Muscle of leg (tissue), 11 donors: Measurements from ENCODE around the gene SORBS1. TPM values are rescaled to one million over a fixed set of nuclear protein-coding genes. Genes with fewer than 3 reads are reported as not detected.
"Not testable (repeated sequence)": the region's sequence is repeated elsewhere in the genome, so short reads cannot be mapped to it uniquely, and the experiment has no call there.

Experiments used
- DNase-seq: peaks from one replicate; pipeline ENCODE4 v3.0.0; 2013
- H3K27ac ChIP-seq: one replicate; pipeline ENCODE4 v1.5.1; 2013; ENCODE audit warnings: mild to moderate bottlenecking, low read length, control low read depth
- H3K27me3 ChIP-seq: one replicate; pipeline ENCODE4 v1.6.1; 2013; ENCODE audit warnings: low read length; ENCODE audit not compliant: control insufficient read depth, insufficient read depth
- H3K36me3 ChIP-seq: one replicate; pipeline ENCODE4 v1.6.1; 2013; ENCODE audit warnings: low read length; ENCODE audit not compliant: control insufficient read depth, insufficient read depth
- H3K4me1 ChIP-seq: one replicate; pipeline ENCODE4 v1.6.1; 2013; ENCODE audit warnings: low read length; ENCODE audit not compliant: control insufficient read depth, insufficient read depth
- H3K4me3 ChIP-seq: one replicate; pipeline ENCODE4 v1.5.1; 2013; ENCODE audit warnings: low read length, control low read depth
- H3K9me3 ChIP-seq: replicated peaks from 2 replicates; pipeline ENCODE4 v1.6.1; 2013; ENCODE audit warnings: low read depth, low read length; ENCODE audit not compliant: control insufficient read depth
- WGBS: methylation state at CpG from one replicate; pipeline ENCODE4 v1.1.5; 2013; ENCODE audit warnings: missing lambda C conversion rate; ENCODE audit not compliant: insufficient coverage; 5-methylcytosine and 5-hydroxymethylcytosine counted together
- polyA plus RNA-seq, 8 donors: library from polyadenylated mRNA; unstranded; fragments of 120-200 nt; gene quantifications; one replicate each; pipeline versions ENCODE4 v1.2.1 to v1.2.3, GENCODE V29; 2013; ENCODE audit warnings: inconsistent platforms in 1 of 8, low replicate concordance in 1 of 8; ENCODE audit not compliant: insufficient read length in 8 of 8, insufficient read depth in 1 of 8
- total RNA-seq: library from RNA; stranded (reverse); fragments of 120-200 nt; gene quantifications from one replicate; pipeline ENCODE4 v1.2.4, GENCODE V29; 2013

SORBS1 gene
- total and polyA plus RNA-seq, 9 donors = 50.4 to 104 (median 57.8) TPM

GRCh38 chr10:95356190-95356955 lies 204.8 kb downstream of the SORBS1 start:
- WGBS = 91% methylated on average over 19 of the region's 23 CpGs
- Histone ChIP-seq H3K4me3 (no peak overlapping the region), H3K36me3 (peaks cover 39% of the 10 kb centered on the region), H3K4me1 (no peaks in the 10 kb centered on the region), H3K9me3 (no peaks in the 10 kb centered on the region), H3K27me3 (no peaks in the 10 kb centered on the region), H3K27ac (no peak overlapping the region)
- DNase-seq = no peak

GRCh38 chr10:95355301-95355700 lies 205.9 kb downstream of the SORBS1 start:
- H3K36me3 ChIP-seq = peaks cover 42% of the 10 kb centered on the region
- no peaks in the 10 kb centered on the region for H3K4me1 ChIP-seq
- no peak overlapping the region for H3K27ac ChIP-seq
- no peak overlapping the region for H3K4me3 ChIP-seq
- no peaks in the 10 kb centered on the region for H3K27me3 ChIP-seq
- WGBS = 68% methylated on average over 6 of the region's 7 CpGs
- no peak for DNase-seq
- H3K9me3 ChIP-seq = no peaks in the 10 kb centered on the region

- no peak overlapping the region for H3K27ac ChIP-seq
- H3K4me3 ChIP-seq = no peak overlapping the region
- peaks cover 42% of the 10 kb centered on the region for H3K36me3 ChIP-seq
- H3K27me3 ChIP-seq = no peaks in the 10 kb centered on the region
- no peak for DNase-seq
- H3K9me3 ChIP-seq = no peaks in the 10 kb centered on the region
- no peaks in the 10 kb centered on the region for H3K4me1 ChIP-seq
Observed at GRCh38 chr10:95354110-95354509, 207.1 kb downstream of the SORBS1 start.

- Histone ChIP-seq H3K36me3 (peaks cover 46% of the 10 kb centered on the region), H3K4me1 (no peaks in the 10 kb centered on the region), H3K4me3 (no peak overlapping the region), H3K27me3 (no peaks in the 10 kb centered on the region), H3K27ac (no peak overlapping the region), H3K9me3 (no peaks in the 10 kb centered on the region)
- no peak for DNase-seq
Observed at GRCh38 chr10:95353123-95353522, 208.0 kb downstream of the SORBS1 start.

- Histone ChIP-seq H3K4me3 (no peak overlapping the region), H3K36me3 (peaks cover 46% of the 10 kb centered on the region), H3K27me3 (no peaks in the 10 kb centered on the region), H3K27ac (no peak overlapping the region), H3K9me3 (no peaks in the 10 kb centered on the region), H3K4me1 (no peaks in the 10 kb centered on the region)
- WGBS = 100% methylated on average over 1 of the region's 2 CpGs
- no peak for DNase-seq
Observed at GRCh38 chr10:95352684-95353083, 208.5 kb downstream of the SORBS1 start.

GRCh38 chr10:95350830-95351228 lies 210.3 kb downstream of the SORBS1 start:
- no peak overlapping the region for H3K27ac ChIP-seq
- no peaks in the 10 kb centered on the region for H3K27me3 ChIP-seq
- no peaks in the 10 kb centered on the region for H3K9me3 ChIP-seq
- 94% methylated on average over 2 of the region's 2 CpGs for WGBS
- H3K4me1 ChIP-seq = no peaks in the 10 kb centered on the region
- DNase-seq = no peak
- H3K4me3 ChIP-seq = no peak overlapping the region
- peaks cover 35% of the 10 kb centered on the region for H3K36me3 ChIP-seq

- Histone ChIP-seq H3K27ac (no peak overlapping the region), H3K36me3 (peaks cover 30% of the 10 kb centered on the region), H3K4me3 (no peak overlapping the region), H3K4me1 (no peaks in the 10 kb centered on the region), H3K9me3 (no peaks in the 10 kb centered on the region), H3K27me3 (no peaks in the 10 kb centered on the region)
- DNase-seq = peak; percentile 28
- WGBS = 65% methylated on average over 2 of the region's 6 CpGs
Observed at GRCh38 chr10:95350219-95350829, 210.8 kb downstream of the SORBS1 start.

GRCh38 chr10:95347402-95347766 lies 213.8 kb downstream of the SORBS1 start:
- H3K27me3 ChIP-seq, H3K27ac ChIP-seq, H3K4me1 ChIP-seq, DNase-seq, H3K9me3 ChIP-seq, H3K4me3 ChIP-seq: not testable (repeated sequence)
- 88% methylated on average over 7 of the region's 7 CpGs for WGBS
- peaks cover 15% of the 10 kb centered on the region for H3K36me3 ChIP-seq

- Histone ChIP-seq H3K4me3 (no peak overlapping the region), H3K4me1 (peaks cover 3% of the 10 kb centered on the region), H3K36me3 (peaks cover 12% of the 10 kb centered on the region), H3K9me3 (no peaks in the 10 kb centered on the region), H3K27me3 (no peaks in the 10 kb centered on the region), H3K27ac (no peak overlapping the region)
- DNase-seq = no peak
- WGBS = 80% methylated on average over 2 of the region's 2 CpGs
Observed at GRCh38 chr10:95346715-95347401, 214.3 kb downstream of the SORBS1 start.

GRCh38 chr10:95343573-95343972 lies 217.6 kb downstream of the SORBS1 start:
- 34% methylated on average over 2 of the region's 6 CpGs for WGBS
- Histone ChIP-seq H3K36me3 (peaks cover 4% of the 10 kb centered on the region), H3K27ac (peak overlapping the region; percentile 70), H3K9me3 (no peaks in the 10 kb centered on the region), H3K4me1 (peaks cover 3% of the 10 kb centered on the region), H3K4me3 (no peak overlapping the region), H3K27me3 (no peaks in the 10 kb centered on the region)
- DNase-seq = peak; percentile 26
